GM12864 (cell line): ENCODE results near the gene ZNF383.
"Not testable (repeated sequence)": the region's sequence is repeated elsewhere in the genome, so short reads cannot be mapped to it uniquely, and the experiment has no call there.

Source experiments
- DNase-seq: peaks from one replicate; pipeline ENCODE4 v3.0.0-alpha.2; 2011; ENCODE audit warnings: low read depth
- H3K4me3 ChIP-seq: 2 replicates; pipeline ENCODE4 v1.5.1; 2011; ENCODE audit warnings: mild to moderate bottlenecking, low read depth, low read length, control low read depth
- TF ChIP-seq, protein P1 (sequence below): IDR thresholded peaks from 2 replicates; pipeline ENCODE4 v1.5.1; 2011; ENCODE audit warnings: low read depth, mild to moderate bottlenecking, moderate library complexity, low read length, control low read depth, inconsistent platforms; ENCODE audit errors: missing control alignments

ZNF383 gene

DNA sequence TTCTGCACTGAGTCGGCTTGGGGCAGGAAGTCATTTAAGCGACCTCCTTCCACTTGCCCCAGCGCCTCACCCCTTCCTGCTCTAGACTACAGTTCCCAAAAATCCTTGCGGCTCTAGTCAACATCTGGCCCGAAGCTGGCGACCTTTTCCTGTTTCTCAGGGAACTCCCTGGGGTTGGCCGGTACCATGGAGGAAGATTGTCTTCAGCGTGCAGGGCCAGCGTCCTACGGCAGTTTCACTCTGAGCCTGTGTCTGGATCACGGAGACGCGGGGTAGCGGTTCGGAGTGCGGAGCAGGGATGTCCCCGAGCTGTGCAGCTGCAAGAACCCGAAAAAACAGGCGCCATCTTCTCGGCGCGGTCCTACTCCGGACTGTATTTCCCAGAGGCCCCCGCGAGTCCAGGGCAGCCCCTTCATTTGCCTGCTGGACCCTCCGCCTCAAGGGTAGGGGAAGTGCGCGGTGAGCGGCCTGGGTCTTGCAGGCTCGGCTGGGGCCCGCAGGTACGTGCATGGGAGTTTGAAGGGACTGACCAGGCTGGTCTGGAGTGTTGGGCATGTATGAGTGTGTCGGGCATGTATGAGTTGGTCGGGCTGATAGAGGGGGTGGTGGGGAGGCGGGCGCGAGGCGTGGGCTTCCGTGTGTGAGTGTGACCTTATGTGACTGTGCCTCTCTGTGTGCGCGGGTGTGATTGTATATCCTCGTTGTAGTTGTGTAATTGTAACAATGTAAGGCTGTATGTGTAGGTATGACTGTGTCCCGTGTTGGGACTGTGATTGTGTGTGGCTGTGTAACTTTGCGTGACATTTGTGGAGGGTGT is at the start of gene ZNF383:
Gene ZNF383 (plus strand): TSS at position 440 of the 817 bp plus-strand sequence. CDS start 12,240 bp downstream, outside the sequence.
- TF ChIP-seq, protein P1, sequence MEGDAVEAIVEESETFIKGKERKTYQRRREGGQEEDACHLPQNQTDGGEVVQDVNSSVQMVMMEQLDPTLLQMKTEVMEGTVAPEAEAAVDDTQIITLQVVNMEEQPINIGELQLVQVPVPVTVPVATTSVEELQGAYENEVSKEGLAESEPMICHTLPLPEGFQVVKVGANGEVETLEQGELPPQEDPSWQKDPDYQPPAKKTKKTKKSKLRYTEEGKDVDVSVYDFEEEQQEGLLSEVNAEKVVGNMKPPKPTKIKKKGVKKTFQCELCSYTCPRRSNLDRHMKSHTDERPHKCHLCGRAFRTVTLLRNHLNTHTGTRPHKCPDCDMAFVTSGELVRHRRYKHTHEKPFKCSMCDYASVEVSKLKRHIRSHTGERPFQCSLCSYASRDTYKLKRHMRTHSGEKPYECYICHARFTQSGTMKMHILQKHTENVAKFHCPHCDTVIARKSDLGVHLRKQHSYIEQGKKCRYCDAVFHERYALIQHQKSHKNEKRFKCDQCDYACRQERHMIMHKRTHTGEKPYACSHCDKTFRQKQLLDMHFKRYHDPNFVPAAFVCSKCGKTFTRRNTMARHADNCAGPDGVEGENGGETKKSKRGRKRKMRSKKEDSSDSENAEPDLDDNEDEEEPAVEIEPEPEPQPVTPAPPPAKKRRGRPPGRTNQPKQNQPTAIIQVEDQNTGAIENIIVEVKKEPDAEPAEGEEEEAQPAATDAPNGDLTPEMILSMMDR: no peak

DNA sequence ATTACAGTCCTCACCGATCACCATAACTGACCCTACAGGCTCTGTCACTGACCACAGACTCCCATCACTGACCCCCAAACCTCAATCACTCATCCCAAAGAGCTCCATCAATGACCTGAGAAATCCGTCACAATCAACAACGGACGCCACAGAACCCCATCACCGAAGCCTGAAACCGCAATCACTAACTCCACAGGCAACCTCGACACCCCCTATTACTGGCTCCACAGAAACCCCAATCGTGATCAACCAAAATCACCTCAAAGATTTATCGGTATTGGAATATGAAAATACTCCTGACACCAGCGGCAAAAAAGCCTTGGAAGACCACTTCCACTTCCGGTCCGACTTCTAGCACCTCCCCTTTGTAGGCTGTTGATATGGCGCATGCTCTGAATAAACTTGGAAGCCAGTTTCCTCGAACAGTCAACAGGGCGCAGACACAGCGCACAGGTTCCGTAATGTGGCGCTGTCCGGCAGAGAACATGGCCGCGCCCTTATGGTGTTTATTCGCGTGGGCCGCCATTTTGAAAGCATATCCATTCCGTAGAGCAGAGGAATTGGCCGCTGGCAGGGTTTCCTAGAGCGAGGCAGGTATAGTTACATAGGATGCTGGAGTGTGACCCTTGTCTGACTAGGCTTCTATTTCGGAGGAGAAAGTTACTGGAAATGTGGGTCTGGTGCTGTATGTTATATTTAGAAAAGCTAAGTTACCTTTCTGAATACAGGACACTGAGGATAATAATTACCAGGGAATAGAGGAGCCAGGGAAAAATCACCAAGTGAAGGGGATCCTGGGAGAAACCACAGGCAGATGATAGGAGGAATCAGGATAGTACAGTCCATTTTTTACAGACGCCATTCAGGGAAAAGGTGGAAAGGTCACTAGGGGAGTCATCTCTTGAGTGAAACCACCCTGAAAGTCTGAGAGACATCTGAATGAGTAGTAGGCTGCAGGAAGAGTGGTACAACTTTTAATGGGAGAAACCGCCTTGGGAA is 45.3 kb upstream of the ZNF383 start, which contains the start of gene ZNF585A:
Gene ZNF585A (minus strand): TSS at position 328 of the 999 bp plus-strand sequence. CDS start 2,785 bp downstream, outside the sequence.
- peak within 1 kb of the TSS; percentile 96 for H3K4me3 ChIP-seq
- TF ChIP-seq, protein P1: no peak
- peak; percentile 96 for DNase-seq

More for the DNA sequence above, at the start of gene ZNF383:
- peak; percentile 85 for DNase-seq
- peak within 1 kb of the TSS; percentile 81 for H3K4me3 ChIP-seq

- not testable (repeated sequence) for H3K4me3 ChIP-seq, DNase-seq
These were observed 31.9 kb upstream of the ZNF383 start for GRCh38 chr19:37186071-37186470.

DNA sequence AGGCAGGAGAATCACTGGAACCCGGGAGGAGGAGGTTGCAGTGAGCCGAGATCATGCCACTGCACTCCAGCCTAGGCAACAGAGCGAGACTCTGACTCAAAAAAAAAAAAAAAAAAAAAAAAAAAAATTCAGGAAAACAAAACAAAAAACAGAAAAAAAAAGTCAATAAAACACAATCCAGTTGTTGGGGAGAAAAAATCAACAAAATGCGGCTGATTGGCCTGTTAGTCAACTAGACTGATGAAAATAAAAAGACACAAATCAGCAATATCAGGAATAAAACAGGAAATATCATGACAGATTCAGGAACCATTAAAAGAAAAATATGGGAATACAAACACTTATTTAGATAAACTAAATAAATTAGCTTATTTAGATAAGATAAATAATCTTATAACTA is 22.8 kb upstream of the ZNF383 start:
- not testable (repeated sequence) for H3K4me3 ChIP-seq, DNase-seq

DNA sequence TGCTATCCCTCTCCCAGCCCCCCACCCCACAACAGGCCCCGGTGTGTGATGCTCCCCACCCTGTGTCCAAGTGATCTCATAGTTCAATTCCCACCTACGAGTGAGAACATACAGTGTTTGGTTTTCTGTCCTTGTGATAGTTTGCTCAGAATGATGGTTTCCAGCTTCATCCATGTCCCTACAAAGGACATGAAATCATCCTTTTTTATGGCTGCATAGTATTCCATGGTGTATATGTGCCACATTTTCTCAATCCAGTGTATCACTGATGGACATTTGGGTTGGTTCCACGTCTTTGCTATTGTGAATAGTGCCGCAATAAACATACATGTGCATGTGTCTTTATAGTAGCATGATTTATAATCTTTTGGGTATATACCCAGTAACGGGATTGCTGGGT is 20.9 kb upstream of the ZNF383 start:
- not testable (repeated sequence) for H3K4me3 ChIP-seq, DNase-seq

- no peak for DNase-seq
- TF ChIP-seq, protein P1: no peak
These were observed 20.2 kb upstream of the ZNF383 start for GRCh38 chr19:37197768-37198167.

DNA sequence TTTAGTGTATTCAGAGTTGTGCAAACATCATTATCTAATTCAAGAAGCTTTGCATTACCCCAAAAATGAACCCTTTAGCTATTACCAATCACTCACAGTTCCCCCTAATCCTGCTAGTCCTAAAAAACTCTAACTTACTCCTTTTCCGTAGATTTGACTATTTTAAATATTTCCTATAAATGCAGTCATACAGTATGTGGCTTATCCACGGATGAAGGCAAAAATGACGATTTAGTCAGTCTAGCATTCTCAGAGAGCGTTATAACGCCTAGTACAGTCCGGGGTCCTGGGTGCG is 587 bp upstream of the ZNF383 start:
- H3K4me3 ChIP-seq: peak overlapping the region; percentile 81
- DNase-seq: no peak
- TF ChIP-seq, protein P1: no peak

More at GRCh38 chr19:37197768-37198167, 20.2 kb upstream of the ZNF383 start:
- no peak overlapping the region for H3K4me3 ChIP-seq

GRCh38 chr19:37218592-37218935 is 550 bp downstream of the ZNF383 start:
- peak overlapping the region; percentile 81 for H3K4me3 ChIP-seq
- TF ChIP-seq, protein P1: no peak
- DNase-seq: no peak
